Stimulated activated CD8-positive, alpha-beta memory T cell treated with anti-CD3 and anti-CD28 coated beads, Interleukin-7, amount 100 ng/mL, for 4 hours (primary cell): ENCODE data around the gene KIAA0408.
"Not testable (repeated sequence)": the region's sequence is repeated elsewhere in the genome, so short reads cannot be mapped to it uniquely, and the experiment has no call there.

Experiments used
- DNase-seq, 2 donors: peaks; one replicate each; pipeline ENCODE4 v3.0.0-alpha.2; 2020; ENCODE audit warnings: low read depth in 2 of 2

Gene KIAA0408

DNA sequence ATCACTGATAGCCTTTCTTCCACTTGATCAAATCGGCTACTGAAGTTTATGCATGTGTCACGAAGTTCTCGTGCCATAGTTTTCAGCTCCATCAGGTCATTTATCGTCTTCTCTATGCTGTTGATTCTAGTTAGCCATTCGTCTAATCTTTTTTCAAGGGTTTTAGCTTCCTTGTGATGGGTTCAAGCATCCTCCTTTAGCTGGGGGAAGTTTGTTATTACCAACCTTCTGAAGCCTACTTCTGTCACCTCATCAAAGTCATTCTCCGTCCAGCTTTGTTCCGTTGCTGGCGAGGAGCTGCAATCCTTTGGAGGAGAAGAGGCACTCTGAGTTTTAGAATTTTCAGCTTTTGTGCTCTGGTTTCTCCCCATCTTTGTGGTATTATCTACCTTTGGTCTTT is 47.2 kb downstream of the KIAA0408 start:
- DNase-seq = not testable (repeated sequence)
